Transverse colon (tissue), 4 donors: ENCODE data around the gene PTPN1. TPM values are rescaled to one million over a fixed set of nuclear protein-coding genes. Genes with fewer than 3 reads are reported as not detected.

Experiments used
- DNase-seq: peaks from one replicate; pipeline ENCODE4 v3.0.0-alpha.2; 2019
- H3K27ac ChIP-seq, 4 donors: fragments of 200-600 bp; sonication (generic); 2 replicates each; pipeline ENCODE4 v1.5.1; 2016 to 2018; ENCODE audit warnings: inconsistent platforms in 4 of 4
- H3K27me3 ChIP-seq: fragments of 200-600 bp; sonication (generic); 2 replicates; pipeline ENCODE4 v1.5.1; 2017; ENCODE audit warnings: inconsistent platforms
- H3K36me3 ChIP-seq, 4 donors: fragments of 200-600 bp; sonication (generic); 2 replicates each; pipeline ENCODE4 v1.5.1; 2017 to 2019; ENCODE audit warnings: inconsistent platforms in 4 of 4
- H3K4me1 ChIP-seq, 4 donors: fragments of 200-600 bp; sonication (generic); 2 replicates each; pipeline ENCODE4 v1.5.1; 2017 to 2020; ENCODE audit warnings: inconsistent platforms in 4 of 4
- H3K4me3 ChIP-seq, 4 donors: fragments of 200-600 bp; sonication (generic); 1 replicate in 1 of 4; 2 replicates in 3 of 4; pipeline versions ENCODE4 v1.5.1 to v1.6.1; 2017 to 2019; ENCODE audit warnings: inconsistent platforms in 4 of 4
- H3K9me3 ChIP-seq, 2 donors: fragments of 200-600 bp; sonication (generic); 2 replicates each; pipeline ENCODE4 v1.5.1; 2017 to 2019; ENCODE audit warnings: inconsistent platforms in 2 of 2
- CTCF ChIP-seq, 5 experiments: fragments of 200-600 bp in 3 of 5; fragments of 450-650 bp in 2 of 5; sonication (generic) in 3 of 5; IDR thresholded peaks; 1 replicate in 2 of 5; 2 replicates in 3 of 5; pipeline ENCODE4 v1.5.1; 2016 to 2017; ENCODE audit warnings: antibody characterized with exemption in 5 of 5, inconsistent platforms in 3 of 5, mild to moderate bottlenecking in 2 of 5, moderate library complexity in 1 of 5
- EP300 ChIP-seq: sonication (generic); formaldehyde crosslinking; IDR thresholded peaks from one replicate; pipeline ENCODE4 v1.6.1; 2017; ENCODE audit warnings: antibody characterized with exemption, low read depth
- POLR2A ChIP-seq: fragments of 450-650 bp; IDR thresholded peaks from one replicate; pipeline ENCODE4 v1.6.1; 2016; ENCODE audit warnings: antibody characterized with exemption, mild to moderate bottlenecking, moderate library complexity
- POLR2AphosphoS5 ChIP-seq, 3 donors: sonication (generic); formaldehyde crosslinking; IDR thresholded peaks; one replicate each; pipeline ENCODE4 v1.6.1; 2016; ENCODE audit warnings: antibody characterized with exemption in 3 of 3
- WGBS, 2 donors: methylation state at CpG; one replicate each; pipeline ENCODE4 v1.1.5; 2018; ENCODE audit warnings: low coverage in 1 of 2; 5-methylcytosine and 5-hydroxymethylcytosine counted together
- in situ Hi-C, 4 donors: fragments of 200-750 bp; cut with MboI; loops; one replicate each; pipeline versions ENCODE4 v1.15.0 to v1.15.1; 2017; ENCODE audit warnings: low sequenced_read_pairs in 3 of 4, low pct_ligation_motif_present in 1 of 4, low pct_unique_long_range_greater_than_20kb in 1 of 4
- intact Hi-C: fragments of 100-400 bp; cut with DNase I; formaldehyde crosslinking; loops from one replicate; pipeline ENCODE4 v1.15.1; 2023; ENCODE audit warnings: low total_unique reads
- total RNA-seq, 4 donors: library from RNA; depleted of rRNA; stranded (reverse); fragments of >200 nt; gene quantifications; one replicate each; pipeline ENCODE4 v1.1.0, GENCODE V29; 2016

The PTPN1 gene
- total RNA-seq, 4 donors from 2014 or later: 19.3 to 34.8 (median 28.8) TPM

GRCh38 chr20:50512323-50512722 lies 2.1 kb downstream of the PTPN1 start:
- TF ChIP-seq CTCF (IDR thresholded peaks at IDR 0.05): no peak
- TF ChIP-seq POLR2AphosphoS5 (IDR thresholded peaks at IDR 0.05): no peak
- TF ChIP-seq POLR2A: no peak
- no peak for TF ChIP-seq EP300
- H3K4me3 ChIP-seq: peak overlapping the region in 1 of 4 donors; percentile 94
- DNase-seq: no peak
- H3K27me3 ChIP-seq: no peaks in the 10 kb centered on the region
- WGBS, 2 donors: 72 to 73% methylated on average over 1 of the region's 1 CpG
- H3K9me3 ChIP-seq: no peaks in the 10 kb centered on the region
- peak overlapping the region; percentile 91 to 96 (median 93) for H3K27ac ChIP-seq
- intact Hi-C loops (no loop called here), in situ Hi-C loops (loop anchor here in 1 of 4 donors (5.0 kb wide), 1 partner anchor 65 kb away; no protein-coding TSS in a partner anchor)
- no peaks in the 10 kb centered on the region for H3K36me3 ChIP-seq
- H3K4me1 ChIP-seq: peaks cover 32 to 70% (median 65%) of the 10 kb centered on the region in 4 donors

- no peaks in the 10 kb centered on the region for H3K27me3 ChIP-seq
- peak overlapping the region; percentile 91 to 96 (median 93) for H3K27ac ChIP-seq
- peak overlapping the region in 1 of 4 donors; percentile 94 for H3K4me3 ChIP-seq
- DNase-seq: no peak
- TF ChIP-seq CTCF (IDR thresholded peaks at IDR 0.05) (no peak), POLR2AphosphoS5 (IDR thresholded peaks at IDR 0.05) (peak in 1 of 3 donors; percentile 9), EP300 (no peak)
- intact Hi-C loops (no loop called here), in situ Hi-C loops (loop anchor here in 1 of 4 donors (5.0 kb wide), 1 partner anchor 64 kb away; no protein-coding TSS in a partner anchor)
- peaks cover 32 to 80% (median 75%) of the 10 kb centered on the region in 4 donors for H3K4me1 ChIP-seq
- H3K36me3 ChIP-seq: no peaks in the 10 kb centered on the region
- H3K9me3 ChIP-seq: no peaks in the 10 kb centered on the region
- 43 to 57% methylated on average over 5 of the region's 5 CpGs for WGBS, 2 donors
Observed at GRCh38 chr20:50513169-50514034, 3.2 kb downstream of the PTPN1 start.

DNA sequence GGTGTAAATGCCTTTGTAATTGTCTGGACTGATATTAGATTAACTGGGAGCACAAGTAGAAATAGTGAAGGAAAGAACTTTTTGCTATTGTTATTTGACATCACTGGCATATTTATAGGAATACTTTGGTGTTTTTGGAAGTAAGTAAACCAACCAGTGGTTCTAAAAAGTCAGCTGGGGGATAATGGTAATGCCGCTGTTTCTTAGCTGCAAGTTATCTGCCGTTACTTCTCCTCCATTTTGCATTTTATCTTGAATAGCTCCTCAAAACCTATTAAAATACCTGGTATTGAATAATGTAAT lies 3.8 kb downstream of the PTPN1 start:
- Histone ChIP-seq H3K36me3 (no peaks in the 10 kb centered on the region), H3K4me1 (peaks cover 35 to 86% (median 81%) of the 10 kb centered on the region in 4 donors), H3K9me3 (no peaks in the 10 kb centered on the region), H3K4me3 (no peak overlapping the region), H3K27me3 (no peaks in the 10 kb centered on the region), H3K27ac (peak overlapping the region; percentile 49 to 96 (median 92))
- TF ChIP-seq POLR2AphosphoS5 (IDR thresholded peaks at IDR 0.05): no peak
- no peak for DNase-seq
- WGBS, 2 donors: 83 to 100% methylated on average over 2 of the region's 2 CpGs
- in situ Hi-C loops: loop anchor here in 1 of 4 donors (5.0 kb wide), 1 partner anchor 63 kb away; no protein-coding TSS in a partner anchor
- intact Hi-C loops: no loop called here

- 88 to 90% methylated on average over 3 of the region's 3 CpGs for WGBS, 2 donors
- peak overlapping the region; percentile 74 to 96 (median 92) for H3K27ac ChIP-seq
- no peak for DNase-seq
- TF ChIP-seq POLR2A (no peak), POLR2AphosphoS5 (IDR thresholded peaks at IDR 0.05) (no peak), CTCF (IDR thresholded peaks at IDR 0.05) (no peak), EP300 (no peak)
- H3K9me3 ChIP-seq: no peaks in the 10 kb centered on the region
- no peak overlapping the region for H3K4me3 ChIP-seq
- in situ Hi-C loops (loop anchor here in 1 of 4 donors (5.0 kb wide), 1 partner anchor 63 kb away; no protein-coding TSS in a partner anchor), intact Hi-C loops (no loop called here)
- no peaks in the 10 kb centered on the region for H3K27me3 ChIP-seq
- peaks cover 38 to 88% (median 84%) of the 10 kb centered on the region in 4 donors for H3K4me1 ChIP-seq
- H3K36me3 ChIP-seq: no peaks in the 10 kb centered on the region
Observed at GRCh38 chr20:50514750-50515149, 4.6 kb downstream of the PTPN1 start.
